ENCODE data around the gene ACBD4. TPM values are rescaled to one million over a fixed set of nuclear protein-coding genes. Genes with fewer than 3 reads are reported as not detected.

The ACBD4 gene
- total RNA-seq, 1 donor from 2014 or later, result 11.3 TPM

DNA sequence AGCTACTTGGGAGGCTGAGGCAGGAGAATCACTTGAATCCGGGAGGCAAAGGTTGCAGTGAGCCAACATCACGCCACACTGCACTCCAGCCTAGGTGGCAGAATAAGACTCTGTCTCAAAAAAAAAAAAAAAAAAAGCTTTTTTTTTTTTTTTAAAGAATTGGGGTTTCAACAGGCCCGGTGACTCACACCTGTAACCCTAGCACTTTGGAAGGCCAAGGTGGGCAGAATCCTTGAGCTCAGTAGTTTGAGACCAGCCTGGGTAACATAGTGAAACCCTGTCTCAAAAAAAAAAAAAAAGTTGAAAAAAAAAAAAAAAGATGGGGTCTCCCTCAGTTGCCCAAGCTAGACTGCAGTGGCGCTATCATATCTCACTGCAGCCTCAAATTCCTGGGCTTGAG is 19.5 kb downstream of the ACBD4 start:
- DNase-seq (ENCODE audit: low read depth), result no peak
- TF ChIP-seq, protein P1, sequence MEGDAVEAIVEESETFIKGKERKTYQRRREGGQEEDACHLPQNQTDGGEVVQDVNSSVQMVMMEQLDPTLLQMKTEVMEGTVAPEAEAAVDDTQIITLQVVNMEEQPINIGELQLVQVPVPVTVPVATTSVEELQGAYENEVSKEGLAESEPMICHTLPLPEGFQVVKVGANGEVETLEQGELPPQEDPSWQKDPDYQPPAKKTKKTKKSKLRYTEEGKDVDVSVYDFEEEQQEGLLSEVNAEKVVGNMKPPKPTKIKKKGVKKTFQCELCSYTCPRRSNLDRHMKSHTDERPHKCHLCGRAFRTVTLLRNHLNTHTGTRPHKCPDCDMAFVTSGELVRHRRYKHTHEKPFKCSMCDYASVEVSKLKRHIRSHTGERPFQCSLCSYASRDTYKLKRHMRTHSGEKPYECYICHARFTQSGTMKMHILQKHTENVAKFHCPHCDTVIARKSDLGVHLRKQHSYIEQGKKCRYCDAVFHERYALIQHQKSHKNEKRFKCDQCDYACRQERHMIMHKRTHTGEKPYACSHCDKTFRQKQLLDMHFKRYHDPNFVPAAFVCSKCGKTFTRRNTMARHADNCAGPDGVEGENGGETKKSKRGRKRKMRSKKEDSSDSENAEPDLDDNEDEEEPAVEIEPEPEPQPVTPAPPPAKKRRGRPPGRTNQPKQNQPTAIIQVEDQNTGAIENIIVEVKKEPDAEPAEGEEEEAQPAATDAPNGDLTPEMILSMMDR (conservative IDR thresholded peaks at IDR 0.05; ENCODE audit: low read depth, low read length), result no peak
- H3K4me3 ChIP-seq (ENCODE audit: low read depth, low read length), result no peak overlapping the region

GRCh38 chr17:45155483-45155882 is 20.0 kb downstream of the ACBD4 start:
- DNase-seq (ENCODE audit: low read depth), result no peak
- TF ChIP-seq, protein P1 (conservative IDR thresholded peaks at IDR 0.05; ENCODE audit: low read depth, low read length), result no peak
- H3K4me3 ChIP-seq (ENCODE audit: low read depth, low read length), result no peak overlapping the region

- TF ChIP-seq, protein P1 (conservative IDR thresholded peaks at IDR 0.05; ENCODE audit: low read depth, low read length), result no peak
- no peak overlapping the region for H3K4me3 ChIP-seq (ENCODE audit: low read depth, low read length)
- DNase-seq (ENCODE audit: low read depth), result no peak
Measured at GRCh38 chr17:45156242-45156641, 20.8 kb downstream of the ACBD4 start.

GRCh38 chr17:45160447-45161287 is 25.2 kb downstream of the ACBD4 start:
- DNase-seq (ENCODE audit: low read depth), result no peak
- peak overlapping the region; percentile 99 for H3K4me3 ChIP-seq (ENCODE audit: low read depth, low read length)
- TF ChIP-seq, protein P1 (conservative IDR thresholded peaks at IDR 0.05; ENCODE audit: low read depth, low read length), result peak; percentile 22

DNA sequence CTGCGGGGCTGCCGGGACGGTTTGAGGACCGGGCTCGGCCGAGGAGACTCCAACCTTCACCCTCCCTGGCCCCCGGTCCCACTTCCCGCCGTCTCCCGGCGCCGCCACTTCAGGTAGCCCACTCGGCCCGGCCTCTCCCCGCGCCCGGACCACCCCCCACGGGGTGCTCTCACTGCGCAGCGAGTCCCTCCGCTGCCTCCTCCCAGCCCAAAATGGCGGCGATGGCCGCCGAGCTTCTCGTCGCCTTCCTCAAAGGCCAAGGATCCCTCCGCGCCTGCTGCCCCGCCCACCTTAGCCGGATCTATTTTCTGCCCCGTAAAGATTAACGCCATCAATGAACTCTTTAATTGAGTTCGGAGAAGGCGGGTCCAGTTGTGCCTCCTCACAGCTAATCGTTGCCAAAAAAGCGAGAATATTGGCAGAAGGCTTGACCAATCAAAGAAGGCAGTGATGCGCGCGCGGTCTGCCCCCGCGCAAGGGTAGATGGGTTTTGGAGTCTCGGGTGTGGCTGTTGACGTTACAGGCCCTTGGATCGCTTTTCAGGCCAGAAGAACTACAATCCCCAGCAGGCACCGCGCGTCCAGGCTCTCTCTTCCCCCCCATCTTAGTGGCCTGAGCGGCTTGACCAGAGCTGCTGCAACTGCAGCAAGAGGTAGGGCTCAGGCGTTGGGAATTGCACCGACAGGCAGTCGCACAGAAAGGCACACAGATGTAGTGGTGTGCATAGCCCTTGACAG is 26.0 kb downstream of the ACBD4 start, which contains the start of gene HEXIM2:
Gene HEXIM2 (plus strand): TSS at position 588 of the 737 bp plus-strand sequence. CDS start 919 bp downstream, outside the sequence.
- peak; percentile 99 for DNase-seq (ENCODE audit: low read depth)
- TF ChIP-seq, protein P1 (conservative IDR thresholded peaks at IDR 0.05; ENCODE audit: low read depth, low read length), result no peak
- H3K4me3 ChIP-seq (ENCODE audit: low read depth, low read length), result peak within 1 kb of the TSS; percentile 99

DNA sequence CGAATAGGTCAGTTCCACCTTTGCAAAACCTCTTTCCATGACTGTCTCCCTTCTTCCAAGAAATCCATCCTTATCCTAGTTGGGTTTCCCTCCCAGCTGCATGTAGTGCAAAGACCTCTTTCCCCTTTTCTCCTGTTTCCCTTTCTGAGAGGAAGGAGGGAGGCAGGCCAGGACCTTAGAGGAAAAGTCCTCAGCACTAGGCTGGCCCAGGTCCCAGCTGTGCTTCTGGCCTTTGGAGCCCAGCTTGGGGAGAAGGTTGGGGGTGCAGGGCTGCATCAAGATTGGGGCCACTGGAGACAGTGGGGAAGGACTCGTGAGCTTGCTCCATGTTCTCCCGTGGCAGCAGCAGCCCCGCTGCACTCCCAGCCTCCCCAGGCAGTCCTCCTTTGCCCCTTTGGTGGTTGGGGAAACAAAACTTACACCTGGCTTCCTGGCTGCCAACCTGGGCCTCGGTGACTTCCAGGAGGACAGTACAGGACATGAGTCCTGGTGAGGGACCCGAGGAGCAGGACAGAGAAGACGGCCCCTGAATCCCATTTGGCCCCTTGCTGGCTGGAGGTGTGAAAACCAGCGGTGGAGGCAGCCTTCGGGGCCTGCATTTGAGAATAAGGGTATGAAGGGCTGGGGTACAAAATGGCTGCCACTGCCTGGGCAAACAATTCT is 26.7 kb downstream of the ACBD4 start:
- TF ChIP-seq, protein P1 (conservative IDR thresholded peaks at IDR 0.05; ENCODE audit: low read depth, low read length), result no peak
- H3K4me3 ChIP-seq (ENCODE audit: low read depth, low read length), result peak overlapping the region; percentile 64
- no peak for DNase-seq (ENCODE audit: low read depth)

All from epithelial cell of proximal tubule (primary cell).